ENCODE measurements around the gene COMP. TPM values are rescaled to one million over a fixed set of nuclear protein-coding genes. Genes with fewer than 3 reads are reported as not detected.
"Not testable (repeated sequence)": the region's sequence is repeated elsewhere in the genome, so short reads cannot be mapped to it uniquely, and the experiment has no call there.

Gene COMP
- polyA plus RNA-seq, 1 donor = 1.2 TPM

- Histone ChIP-seq H3K27ac (ENCODE audit: low read length) (peak overlapping the region; percentile 97), H3K9me3 (ENCODE audit: control insufficient read depth, low read depth, low read length) (no peaks in the 10 kb centered on the region), H3K36me3 (ENCODE audit: control insufficient read depth, insufficient read depth, low read length) (no peaks in the 10 kb centered on the region), H3K4me3 (ENCODE audit: low read length) (no peak overlapping the region), H3K27me3 (ENCODE audit: control insufficient read depth, insufficient read depth, low read length) (no peaks in the 10 kb centered on the region), H3K4me1 (ENCODE audit: control insufficient read depth, insufficient read depth, low read length) (peaks cover 77% of the 10 kb centered on the region)
- no peak for DNase-seq
- no CpG with 5 or more reads among the region's 27 CpGs for WGBS (ENCODE audit: insufficient coverage, low lambda C conversion rate)
Measured at GRCh38 chr19:18736415-18737336, 54.4 kb downstream of the COMP start.

DNA sequence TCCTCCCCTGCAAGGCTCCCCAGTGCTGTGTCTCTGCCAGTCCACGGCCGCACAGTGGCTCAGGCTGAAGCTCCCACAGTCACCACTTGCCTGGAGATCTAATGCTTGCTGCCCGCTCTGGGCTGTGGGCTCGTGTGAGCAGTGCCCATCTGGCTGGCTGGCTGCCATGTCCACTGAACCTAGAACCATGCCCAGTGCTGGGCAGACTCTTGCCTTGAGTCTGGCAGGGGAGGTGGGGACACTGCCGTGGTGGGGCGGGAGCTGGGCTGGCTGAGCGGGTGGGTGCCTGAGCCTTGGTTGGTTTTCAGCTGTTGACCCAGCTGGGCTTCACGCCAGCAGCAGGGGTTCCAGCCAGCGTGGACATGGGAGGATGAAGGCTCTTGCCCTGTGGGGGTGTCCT lies 55.4 kb downstream of the COMP start:
- no peak for DNase-seq

GRCh38 chr19:18735324-18735723 lies 55.8 kb downstream of the COMP start:
- WGBS (ENCODE audit: insufficient coverage, low lambda C conversion rate) = no CpG with 5 or more reads among the region's 14 CpGs
- H3K4me1 ChIP-seq (ENCODE audit: control insufficient read depth, insufficient read depth, low read length) = peaks cover 77% of the 10 kb centered on the region

More for the DNA sequence above, 55.4 kb downstream of the COMP start:
- Histone ChIP-seq H3K36me3 (ENCODE audit: control insufficient read depth, insufficient read depth, low read length) (no peaks in the 10 kb centered on the region), H3K9me3 (ENCODE audit: control insufficient read depth, low read depth, low read length) (no peaks in the 10 kb centered on the region), H3K4me3 (ENCODE audit: low read length) (no peak overlapping the region), H3K4me1 (ENCODE audit: control insufficient read depth, insufficient read depth, low read length) (peaks cover 77% of the 10 kb centered on the region), H3K27ac (ENCODE audit: low read length) (no peak overlapping the region), H3K27me3 (ENCODE audit: control insufficient read depth, insufficient read depth, low read length) (no peaks in the 10 kb centered on the region)
- no CpG with 5 or more reads among the region's 9 CpGs for WGBS (ENCODE audit: insufficient coverage, low lambda C conversion rate)

GRCh38 chr19:18733762-18734332 lies 57.3 kb downstream of the COMP start:
- not testable (repeated sequence) for H3K27me3 ChIP-seq (ENCODE audit: control insufficient read depth, insufficient read depth, low read length); H3K9me3 ChIP-seq (ENCODE audit: control insufficient read depth, low read depth, low read length); DNase-seq; H3K36me3 ChIP-seq (ENCODE audit: control insufficient read depth, insufficient read depth, low read length); H3K4me3 ChIP-seq (ENCODE audit: low read length)
- Histone ChIP-seq H3K4me1 (ENCODE audit: control insufficient read depth, insufficient read depth, low read length) (peaks cover 62% of the 10 kb centered on the region), H3K27ac (ENCODE audit: low read length) (peak overlapping the region; percentile 57)
- 57% methylated on average over 1 of the region's 11 CpGs for WGBS (ENCODE audit: insufficient coverage, low lambda C conversion rate)

More at GRCh38 chr19:18735324-18735723, 55.8 kb downstream of the COMP start:
- Histone ChIP-seq H3K4me3 (ENCODE audit: low read length) (no peak overlapping the region), H3K36me3 (ENCODE audit: control insufficient read depth, insufficient read depth, low read length) (no peaks in the 10 kb centered on the region), H3K9me3 (ENCODE audit: control insufficient read depth, low read depth, low read length) (no peaks in the 10 kb centered on the region), H3K27me3 (ENCODE audit: control insufficient read depth, insufficient read depth, low read length) (no peaks in the 10 kb centered on the region), H3K27ac (ENCODE audit: low read length) (no peak overlapping the region)
- DNase-seq = no peak

- Histone ChIP-seq H3K27ac (ENCODE audit: low read length) (peak overlapping the region; percentile 57), H3K36me3 (ENCODE audit: control insufficient read depth, insufficient read depth, low read length) (no peaks in the 10 kb centered on the region), H3K27me3 (ENCODE audit: control insufficient read depth, insufficient read depth, low read length) (no peaks in the 10 kb centered on the region), H3K4me1 (ENCODE audit: control insufficient read depth, insufficient read depth, low read length) (peaks cover 56% of the 10 kb centered on the region), H3K9me3 (ENCODE audit: control insufficient read depth, low read depth, low read length) (no peaks in the 10 kb centered on the region), H3K4me3 (ENCODE audit: low read length) (no peak overlapping the region)
- no CpG with 5 or more reads among the region's 11 CpGs for WGBS (ENCODE audit: insufficient coverage, low lambda C conversion rate)
- DNase-seq = peak; percentile 54 to 68
Measured at GRCh38 chr19:18733196-18733647, 57.9 kb downstream of the COMP start.

Other genes starting within 250 kb of the COMP start
- 138 TPM for gene FKBP8, start 247.7 kb downstream of the COMP start, polyA plus RNA-seq
- gene KXD1, start 233.4 kb downstream of the COMP start, polyA plus RNA-seq = 62.4 TPM
- 901 TPM for gene UBA52, start 219.4 kb downstream of the COMP start, polyA plus RNA-seq
- 47.2 TPM for gene REX1BD, start 202.5 kb downstream of the COMP start, polyA plus RNA-seq
- gene CRLF1, start 184.5 kb downstream of the COMP start, polyA plus RNA-seq = 3.2 TPM
- gene TMEM59L, start 178.4 kb downstream of the COMP start, polyA plus RNA-seq = 12.5 TPM
- gene KLHL26, start 154.3 kb downstream of the COMP start, polyA plus RNA-seq = 4.6 TPM
- 21.5 TPM for gene CRTC1, start 107.6 kb downstream of the COMP start, polyA plus RNA-seq
- gene UPF1, start 40.7 kb upstream of the COMP start, polyA plus RNA-seq = 52.3 TPM
- gene CERS1, start 104.9 kb upstream of the COMP start, polyA plus RNA-seq = 3.1 TPM
- gene COPE, start 128.1 kb upstream of the COMP start, polyA plus RNA-seq = 135 TPM
- gene DDX49, start 128.4 kb upstream of the COMP start, polyA plus RNA-seq = 34.3 TPM
- gene HOMER3, start 149.9 kb upstream of the COMP start, polyA plus RNA-seq = 13.9 TPM
- 90.0 TPM for gene SUGP2, start 242.2 kb upstream of the COMP start, polyA plus RNA-seq
- 21.0 TPM for gene ARMC6, start 242.3 kb upstream of the COMP start, polyA plus RNA-seq

Measured in large intestine (tissue), 3 donors.